LNCAP (cell line): Measurements from ENCODE around the gene NAV2.

Source experiments
- CTCF ChIP-seq: fragments of 450-650 bp; IDR thresholded peaks from 2 replicates; pipeline ENCODE4 v1.5.1; 2017; ENCODE audit warnings: mild to moderate bottlenecking

Gene NAV2

DNA sequence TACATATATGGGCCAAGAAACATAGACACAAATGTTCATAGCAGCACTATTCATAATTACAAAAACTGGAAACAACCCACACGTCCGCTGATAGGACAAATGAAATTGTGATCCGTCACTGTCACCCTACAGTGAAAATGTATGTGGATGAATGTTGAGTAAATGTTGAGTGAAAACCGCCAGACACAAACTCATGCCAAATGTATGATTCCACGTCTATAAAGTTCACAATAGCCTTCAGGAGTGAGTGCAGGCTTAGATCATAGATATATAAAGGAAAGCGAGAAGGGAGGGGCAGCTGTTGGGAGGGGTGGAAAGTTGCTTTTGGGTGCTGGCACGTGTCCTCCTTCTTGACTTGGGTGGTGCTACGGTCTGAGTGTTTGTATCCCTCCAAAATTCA lies 414.1 kb downstream of the NAV2 start:
- TF ChIP-seq CTCF: no peak

DNA sequence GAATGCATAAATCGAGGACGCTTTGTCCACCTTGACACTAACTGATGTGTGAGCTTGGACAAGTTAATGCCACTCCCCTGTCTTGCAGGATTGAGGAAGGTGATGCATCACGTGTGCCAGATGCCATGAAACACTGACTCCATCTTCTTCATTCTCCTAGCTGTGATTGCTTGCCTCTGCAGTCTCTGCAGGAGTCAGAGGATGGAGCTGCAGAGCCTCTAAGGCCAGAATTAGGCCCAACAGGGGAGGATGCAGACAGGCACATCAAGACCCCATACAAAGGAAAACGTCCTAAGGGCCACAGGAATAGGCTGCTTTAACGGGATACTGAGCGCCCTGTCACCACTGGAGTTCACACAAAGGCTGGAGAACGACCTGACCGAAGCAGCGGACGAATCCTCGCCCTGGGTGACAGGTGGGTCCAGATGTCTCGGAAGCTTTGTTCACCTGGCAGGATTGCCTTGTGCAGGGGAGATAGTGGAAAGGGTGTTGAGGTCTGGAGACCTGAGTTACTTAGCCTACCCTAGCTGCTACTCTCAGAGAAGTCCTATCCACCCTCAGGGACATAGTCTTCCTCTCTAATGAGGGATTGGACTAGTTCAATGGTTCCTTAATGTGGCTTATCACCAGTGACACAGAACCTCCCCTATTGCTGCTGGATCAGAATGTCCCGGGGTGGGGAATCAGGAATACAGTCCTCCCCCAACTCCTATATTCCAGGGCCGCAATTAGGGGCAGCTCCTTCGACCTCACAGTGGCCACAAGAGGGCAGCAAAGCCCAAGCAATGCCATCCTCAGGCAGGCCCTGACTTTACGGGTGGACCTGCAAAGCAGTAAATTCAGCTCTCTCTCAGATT lies 415.3 kb downstream of the NAV2 start:
- peak; percentile 90 for TF ChIP-seq CTCF

GRCh38 chr11:20129665-20130064 lies 417.0 kb downstream of the NAV2 start:
- TF ChIP-seq CTCF: no peak

GRCh38 chr11:20131788-20132666 lies 419.4 kb downstream of the NAV2 start:
- peak; percentile 91 for TF ChIP-seq CTCF

- TF ChIP-seq CTCF: no peak
Measured at GRCh38 chr11:20132667-20133039, 420.0 kb downstream of the NAV2 start.

- TF ChIP-seq CTCF: no peak
Measured at GRCh38 chr11:20134991-20135736, 422.5 kb downstream of the NAV2 start.

GRCh38 chr11:20137637-20138036 lies 425.0 kb downstream of the NAV2 start:
- no peak for TF ChIP-seq CTCF
